ENCODE measurements around the gene TTC39C. TPM values are rescaled to one million over a fixed set of nuclear protein-coding genes. Genes with fewer than 3 reads are reported as not detected.

The TTC39C gene
- total RNA-seq, 4 donors from 2014 or later = 39.2 to 65.7 (median 51.8) TPM

DNA sequence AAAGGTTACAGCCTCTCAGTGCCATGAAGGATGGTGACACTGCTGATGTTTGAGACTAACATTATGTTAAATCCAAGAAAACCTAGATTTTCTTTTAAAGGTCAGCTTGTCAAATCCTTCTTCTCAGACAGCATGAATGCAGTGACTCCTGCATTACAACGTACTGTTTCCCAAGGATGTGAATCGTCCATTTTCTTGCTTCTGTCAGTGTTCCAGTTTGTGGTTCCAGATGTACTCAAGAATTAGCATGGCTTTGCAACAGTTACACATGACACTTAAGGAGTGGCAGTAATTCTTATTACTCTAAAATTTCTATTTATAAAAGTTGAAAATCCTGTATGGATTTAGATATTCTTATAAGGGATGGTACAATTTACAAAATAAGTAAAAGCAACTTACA lies 1.5 kb upstream of the TTC39C start:
- TF ChIP-seq, protein P1, sequence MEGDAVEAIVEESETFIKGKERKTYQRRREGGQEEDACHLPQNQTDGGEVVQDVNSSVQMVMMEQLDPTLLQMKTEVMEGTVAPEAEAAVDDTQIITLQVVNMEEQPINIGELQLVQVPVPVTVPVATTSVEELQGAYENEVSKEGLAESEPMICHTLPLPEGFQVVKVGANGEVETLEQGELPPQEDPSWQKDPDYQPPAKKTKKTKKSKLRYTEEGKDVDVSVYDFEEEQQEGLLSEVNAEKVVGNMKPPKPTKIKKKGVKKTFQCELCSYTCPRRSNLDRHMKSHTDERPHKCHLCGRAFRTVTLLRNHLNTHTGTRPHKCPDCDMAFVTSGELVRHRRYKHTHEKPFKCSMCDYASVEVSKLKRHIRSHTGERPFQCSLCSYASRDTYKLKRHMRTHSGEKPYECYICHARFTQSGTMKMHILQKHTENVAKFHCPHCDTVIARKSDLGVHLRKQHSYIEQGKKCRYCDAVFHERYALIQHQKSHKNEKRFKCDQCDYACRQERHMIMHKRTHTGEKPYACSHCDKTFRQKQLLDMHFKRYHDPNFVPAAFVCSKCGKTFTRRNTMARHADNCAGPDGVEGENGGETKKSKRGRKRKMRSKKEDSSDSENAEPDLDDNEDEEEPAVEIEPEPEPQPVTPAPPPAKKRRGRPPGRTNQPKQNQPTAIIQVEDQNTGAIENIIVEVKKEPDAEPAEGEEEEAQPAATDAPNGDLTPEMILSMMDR (IDR thresholded peaks at IDR 0.05; ENCODE audit: low read depth) = no peak

DNA sequence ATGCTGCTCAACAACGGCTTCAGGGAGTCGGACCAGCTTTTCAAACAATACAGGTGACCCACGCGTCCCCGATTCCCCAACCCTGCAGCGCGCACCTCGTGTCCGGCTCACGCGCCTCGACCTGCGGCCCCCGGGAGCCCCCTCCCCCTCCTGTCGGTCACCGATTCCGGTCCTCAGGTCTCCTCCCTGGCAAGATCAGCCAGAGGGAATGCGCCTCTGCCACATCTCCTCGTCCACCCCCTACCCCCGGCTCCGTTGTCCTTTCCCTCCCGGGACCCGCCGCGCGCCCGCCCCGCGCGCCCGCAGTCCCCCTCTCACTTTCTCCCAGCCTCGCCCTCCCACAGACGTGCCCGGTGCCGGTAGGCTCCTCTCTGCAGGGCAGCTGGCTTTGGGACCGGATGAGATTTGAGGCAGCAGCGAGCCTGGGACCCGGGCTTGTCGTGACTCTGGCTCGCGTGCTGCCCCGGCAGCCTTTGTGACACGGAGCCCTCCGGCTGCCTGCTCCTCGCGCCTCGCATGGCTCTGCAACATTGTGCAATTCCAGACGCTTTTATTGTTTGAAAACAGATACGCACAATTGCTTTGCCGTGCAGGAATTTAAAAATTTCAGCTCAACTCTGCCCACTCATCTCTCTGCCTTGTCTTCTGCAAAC lies 558 bp downstream of the TTC39C start:
- TF ChIP-seq, protein P1 (IDR thresholded peaks at IDR 0.05; ENCODE audit: low read depth) = no peak

DNA sequence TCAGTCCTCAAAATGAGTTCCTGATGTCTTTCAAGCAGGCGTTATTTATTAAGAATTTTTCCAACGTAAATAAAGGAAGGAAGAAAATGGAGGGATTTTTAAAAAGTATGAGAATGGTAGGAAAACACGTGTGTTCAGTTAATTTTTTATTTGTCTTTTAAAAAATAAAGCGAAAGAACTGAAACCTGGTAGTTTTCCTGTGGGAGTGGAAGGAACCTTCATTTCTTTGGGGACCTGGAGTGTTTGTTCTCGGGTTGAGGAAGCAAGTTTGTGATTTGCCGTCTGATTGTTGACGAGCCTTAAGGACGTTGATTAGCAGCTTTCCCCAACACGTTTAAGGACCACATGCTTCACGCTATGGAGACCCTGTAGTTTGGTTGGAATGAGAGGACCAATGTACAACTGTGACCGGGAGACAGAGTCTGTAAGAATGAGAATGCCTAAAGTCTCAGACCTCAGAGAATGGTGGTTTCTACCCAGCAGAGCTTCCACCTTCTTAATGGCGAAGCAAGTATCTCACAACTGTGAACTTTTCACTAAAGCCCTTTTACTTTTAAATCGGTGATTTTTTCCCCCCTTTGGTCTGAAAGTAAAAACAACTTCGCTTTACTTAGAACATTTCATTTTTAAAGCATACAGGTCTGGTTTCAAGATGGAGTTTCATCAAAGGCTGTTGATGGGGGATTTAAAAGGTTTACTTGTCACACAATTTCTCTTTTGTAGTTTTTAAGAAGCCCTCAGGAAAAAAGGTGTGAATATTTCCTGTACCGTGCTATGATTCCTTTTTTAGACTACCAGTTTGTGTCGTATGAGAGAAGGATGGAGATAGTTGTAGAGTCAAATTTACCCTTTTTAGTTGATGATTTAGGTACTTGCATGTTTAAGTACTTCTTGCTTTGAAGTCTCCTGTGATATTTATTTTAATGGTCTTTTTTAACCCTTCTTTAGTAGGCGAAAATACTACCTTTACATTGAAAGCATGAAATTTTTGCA lies 1.4 kb downstream of the TTC39C start:
- TF ChIP-seq, protein P1 (IDR thresholded peaks at IDR 0.05; ENCODE audit: low read depth) = no peak

DNA sequence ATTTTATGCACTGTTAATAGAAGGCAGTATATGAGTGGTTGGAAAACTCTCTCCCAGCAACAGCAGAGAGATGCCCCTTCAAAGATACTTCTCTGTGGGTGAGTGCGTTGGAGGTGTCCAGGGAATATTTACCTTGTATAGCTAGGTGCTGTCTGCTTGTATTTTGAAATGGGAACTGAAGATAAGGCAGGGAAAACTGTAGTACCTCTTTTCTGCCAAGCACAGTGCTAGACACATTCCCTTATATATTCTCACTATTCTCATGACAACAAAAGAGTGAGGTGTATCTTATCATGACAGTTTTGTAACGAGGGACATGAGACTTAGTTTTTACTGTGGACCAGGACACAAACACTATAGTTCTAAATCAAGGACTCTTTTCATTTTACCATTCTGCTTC lies 2.1 kb downstream of the TTC39C start:
- TF ChIP-seq, protein P1 (IDR thresholded peaks at IDR 0.05; ENCODE audit: low read depth) = no peak

DNA sequence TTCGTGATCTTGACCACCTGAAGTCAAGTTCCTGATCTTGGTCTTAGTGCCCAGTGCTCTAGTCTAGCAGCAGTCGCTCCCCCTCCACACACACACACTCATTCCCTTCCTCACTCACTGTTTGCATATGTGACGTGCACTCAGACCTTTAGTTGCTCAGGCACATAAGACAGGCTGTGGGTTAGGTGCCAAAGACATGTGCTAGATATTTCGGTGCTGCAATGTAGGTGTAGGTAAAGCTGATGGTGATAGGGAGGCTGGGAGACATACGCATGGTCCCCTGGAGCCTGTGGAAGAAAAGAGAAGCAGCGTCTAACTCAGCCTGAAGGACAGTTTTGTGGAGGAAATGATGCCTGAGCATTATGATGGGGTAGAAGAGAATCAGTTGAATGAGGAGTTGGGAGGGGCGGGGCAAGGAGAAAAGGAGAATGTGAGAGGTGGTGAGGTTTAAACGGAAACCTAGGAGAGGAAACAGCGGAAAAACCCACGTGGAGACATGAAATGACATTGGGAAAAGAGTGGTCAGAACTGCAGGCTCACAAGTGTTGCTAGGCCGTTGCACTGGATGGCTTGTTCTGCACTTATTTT lies 3.8 kb downstream of the TTC39C start:
- TF ChIP-seq, protein P1 (IDR thresholded peaks at IDR 0.05; ENCODE audit: low read depth) = no peak

DNA sequence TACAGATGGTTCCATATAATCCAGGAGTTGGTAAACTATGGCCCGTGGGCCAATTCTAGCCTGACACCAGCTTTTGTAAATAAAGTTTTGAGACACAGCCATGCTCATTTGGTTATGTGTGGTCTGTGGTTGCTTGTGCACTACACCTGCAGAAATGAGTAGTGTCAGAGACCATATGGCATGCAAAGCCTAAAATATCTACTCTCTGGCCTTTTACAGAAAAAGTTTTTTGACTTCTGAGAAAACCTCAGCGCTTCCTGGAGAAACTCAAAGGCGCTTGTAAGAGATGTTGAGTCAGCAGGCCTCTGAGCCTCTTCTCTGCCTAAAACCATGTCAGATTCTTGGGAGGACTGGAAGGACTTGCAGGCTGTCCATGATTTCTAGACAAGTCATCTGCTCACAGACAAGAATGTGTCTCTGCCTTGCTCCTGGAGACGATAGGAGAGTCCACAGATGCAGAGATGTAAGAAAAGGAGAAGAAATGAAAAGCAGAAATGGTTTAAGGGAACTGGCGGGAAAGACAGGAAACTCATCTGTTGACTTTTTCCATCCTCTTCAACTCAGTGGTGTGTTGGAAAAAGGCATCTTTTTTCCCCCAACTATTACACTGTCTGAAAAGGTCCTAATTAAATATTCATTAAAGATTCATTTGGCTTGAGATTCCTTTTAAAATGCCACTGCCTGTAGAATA lies 5.2 kb downstream of the TTC39C start:
- TF ChIP-seq, protein P1 (IDR thresholded peaks at IDR 0.05; ENCODE audit: low read depth) = no peak

Data from subcutaneous adipose tissue (tissue), 4 donors.